GM12872 (cell line): ENCODE data around the gene PTAFR.

Experiments used
- TF ChIP-seq, protein P1 (sequence below): IDR thresholded peaks from 3 replicates; pipeline ENCODE4 v1.5.1; 2011; ENCODE audit warnings: low read depth, mild to moderate bottlenecking, low read length, moderate library complexity; ENCODE audit not compliant: insufficient read depth

Gene PTAFR

GRCh38 chr1:28190996-28191645 is 14.6 kb upstream of the PTAFR start:
- TF ChIP-seq, protein P1, sequence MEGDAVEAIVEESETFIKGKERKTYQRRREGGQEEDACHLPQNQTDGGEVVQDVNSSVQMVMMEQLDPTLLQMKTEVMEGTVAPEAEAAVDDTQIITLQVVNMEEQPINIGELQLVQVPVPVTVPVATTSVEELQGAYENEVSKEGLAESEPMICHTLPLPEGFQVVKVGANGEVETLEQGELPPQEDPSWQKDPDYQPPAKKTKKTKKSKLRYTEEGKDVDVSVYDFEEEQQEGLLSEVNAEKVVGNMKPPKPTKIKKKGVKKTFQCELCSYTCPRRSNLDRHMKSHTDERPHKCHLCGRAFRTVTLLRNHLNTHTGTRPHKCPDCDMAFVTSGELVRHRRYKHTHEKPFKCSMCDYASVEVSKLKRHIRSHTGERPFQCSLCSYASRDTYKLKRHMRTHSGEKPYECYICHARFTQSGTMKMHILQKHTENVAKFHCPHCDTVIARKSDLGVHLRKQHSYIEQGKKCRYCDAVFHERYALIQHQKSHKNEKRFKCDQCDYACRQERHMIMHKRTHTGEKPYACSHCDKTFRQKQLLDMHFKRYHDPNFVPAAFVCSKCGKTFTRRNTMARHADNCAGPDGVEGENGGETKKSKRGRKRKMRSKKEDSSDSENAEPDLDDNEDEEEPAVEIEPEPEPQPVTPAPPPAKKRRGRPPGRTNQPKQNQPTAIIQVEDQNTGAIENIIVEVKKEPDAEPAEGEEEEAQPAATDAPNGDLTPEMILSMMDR: no peak

- TF ChIP-seq, protein P1: no peak
These were observed 14.0 kb upstream of the PTAFR start for GRCh38 chr1:28190337-28190979.

- TF ChIP-seq, protein P1: no peak
These were observed 8.6 kb upstream of the PTAFR start for GRCh38 chr1:28185071-28185470.

- TF ChIP-seq, protein P1: no peak
These were observed 4.1 kb upstream of the PTAFR start for GRCh38 chr1:28180306-28181305.

DNA sequence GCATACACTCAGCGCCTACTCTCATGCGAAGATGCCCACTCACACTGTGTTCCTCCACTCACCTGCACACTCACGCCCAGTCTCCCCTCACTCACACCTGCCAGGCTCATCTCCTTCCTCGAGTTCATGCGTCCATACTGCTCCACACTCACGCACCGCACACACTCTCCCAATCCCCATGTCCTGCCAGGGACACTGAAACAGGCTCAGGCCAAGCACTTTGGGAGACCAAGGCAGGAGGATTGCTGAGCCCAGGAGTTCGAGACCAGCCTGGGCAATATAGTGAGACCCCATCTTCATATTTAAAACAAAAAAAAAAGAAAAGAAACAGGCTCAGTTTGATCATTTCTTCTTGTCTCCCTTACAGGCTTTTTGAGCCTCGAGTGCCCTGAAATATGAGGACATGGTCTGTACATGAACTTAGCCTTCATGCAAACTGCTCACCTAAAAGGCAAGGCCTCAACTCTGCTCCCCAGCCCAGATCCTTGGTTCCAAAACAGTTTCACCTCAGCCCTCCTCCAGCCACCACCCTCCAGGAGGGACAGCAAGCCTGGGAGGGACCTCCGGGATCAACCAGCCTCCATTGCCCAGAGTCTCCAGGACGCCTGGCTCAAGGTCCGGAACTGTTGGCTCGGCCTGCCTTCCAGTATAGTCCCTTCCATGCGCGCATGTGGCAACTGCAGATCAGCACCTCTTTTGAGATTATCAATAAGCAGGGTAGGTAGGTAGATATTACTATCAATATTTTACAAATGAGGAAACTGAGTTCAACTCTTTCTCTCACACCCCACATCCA is 2.4 kb upstream of the PTAFR start:
- TF ChIP-seq, protein P1: no peak

DNA sequence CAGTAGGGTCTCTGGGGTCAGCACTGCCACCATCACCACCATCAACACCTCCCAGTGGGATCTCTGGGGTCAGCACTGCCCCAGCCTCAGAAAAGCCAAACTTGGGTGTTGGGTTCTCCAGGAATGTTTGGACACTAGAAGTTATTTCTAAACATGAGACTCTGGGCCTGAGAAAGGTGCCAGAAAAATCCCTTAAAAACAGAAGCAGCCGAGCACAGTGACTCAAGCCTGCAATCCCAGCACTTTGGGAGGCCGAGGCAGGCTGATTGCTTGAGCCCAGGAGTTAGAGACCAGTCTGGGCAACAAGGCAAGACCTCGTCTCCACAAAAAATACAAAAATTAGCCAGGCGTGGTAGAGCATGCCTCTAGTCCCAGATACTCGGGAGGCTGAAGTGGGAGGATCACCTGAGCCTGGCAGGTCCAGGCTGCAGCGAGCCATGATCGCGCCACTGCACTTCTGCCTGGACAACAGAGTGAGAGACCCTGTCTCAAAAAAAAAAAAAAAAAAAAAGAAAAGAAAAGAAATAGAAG is 470 bp downstream of the PTAFR start:
- TF ChIP-seq, protein P1: no peak
